PC-3 (cell line): ENCODE measurements around the gene GTPBP8. TPM values are rescaled to one million over a fixed set of nuclear protein-coding genes. Genes with fewer than 3 reads are reported as not detected.
A peak's percentile ranks its signal among the peaks of the same experiment; 100 is the strongest.

Experiments used
- ATAC-seq: fragments of 200-7000 bp; cut with Tn5 transposase; 2 replicates; pipeline ENCODE4 v1.9.1; 2020; ENCODE audit warnings: mild to moderate bottlenecking, moderate library complexity
- BruUV-seq: library from RNA; stranded (reverse); fragments of 400-500 nt; replicated peaks from 2 replicates; lab custom pipeline; 2021; lab: Mats Ljungman, UMichigan
- CTCF ChIA-PET: fragments of 300-600 bp; sonication (Branson Sonifier 250); formaldehyde crosslinking; loops from one replicate; lab custom pipeline; 2022; ENCODE audit warnings: antibody characterized with exemption; lab: Charles Lee
- POLR2A ChIA-PET: fragments of 300-600 bp; sonication (Branson Sonifier 250); formaldehyde crosslinking; loops from one replicate; lab custom pipeline; 2022; ENCODE audit warnings: antibody characterized with exemption; ENCODE audit not compliant: unreplicated experiment; lab: Charles Lee
- DNase-seq: peaks from one replicate; pipeline ENCODE4 v3.0.0-alpha.2; 2015
- H2AFZ ChIP-seq: fragments of 300-600 bp; sonication (generic); 2 replicates; pipeline ENCODE4 v1.6.0; 2016; ENCODE audit warnings: antibody characterized with exemption, low read length
- H3F3A ChIP-seq: fragments of 300-600 bp; sonication (generic); one replicate; pipeline ENCODE4 v1.6.0; 2017; ENCODE audit warnings: antibody characterized with exemption, low read length, control low read depth, mild to moderate bottlenecking; ENCODE audit not compliant: unreplicated experiment
- H3K27ac ChIP-seq: fragments of 300-600 bp; sonication (generic); 2 replicates; pipeline ENCODE4 v1.5.1; 2016; ENCODE audit warnings: mild to moderate bottlenecking, low read length
- H3K27me3 ChIP-seq: fragments of 300-600 bp; sonication (generic); 2 replicates; pipeline ENCODE4 v1.6.1; 2016; ENCODE audit warnings: low read length, mixed read lengths
- H3K36me3 ChIP-seq: fragments of 300-600 bp; sonication (generic); 2 replicates; pipeline ENCODE4 v1.6.1; 2016; ENCODE audit warnings: low read depth, mixed run types, low read length, mixed read lengths
- H3K4me1 ChIP-seq: fragments of 300-600 bp; sonication (generic); 2 replicates; pipeline ENCODE4 v1.5.1; 2016; ENCODE audit warnings: low read length; ENCODE audit not compliant: insufficient read depth
- H3K4me2 ChIP-seq: fragments of 300-600 bp; sonication (generic); 2 replicates; pipeline ENCODE4 v1.6.0; 2016; ENCODE audit warnings: low read length
- H3K4me3 ChIP-seq: fragments of 300-600 bp; sonication (generic); 2 replicates; pipeline ENCODE4 v1.5.1; 2016; ENCODE audit warnings: mild to moderate bottlenecking, low read length, mixed read lengths
- H3K79me2 ChIP-seq: fragments of 300-600 bp; sonication (generic); 2 replicates; pipeline ENCODE4 v1.6.1; 2017; ENCODE audit warnings: low read length, mixed read lengths
- H3K9ac ChIP-seq: fragments of 300-600 bp; sonication (generic); 2 replicates; pipeline ENCODE4 v1.6.0; 2016; ENCODE audit warnings: mild to moderate bottlenecking, low read length
- H3K9me2 ChIP-seq: fragments of 300-600 bp; sonication (generic); replicated peaks from 2 replicates; pipeline ENCODE4 v1.6.1; 2016; ENCODE audit warnings: mixed run types, low read length, mixed read lengths
- H3K9me3 ChIP-seq: fragments of 300-600 bp; sonication (generic); 2 replicates; pipeline ENCODE4 v1.6.1; 2016; ENCODE audit warnings: low read length, mixed read lengths
- H4K20me1 ChIP-seq: fragments of 300-600 bp; sonication (generic); 2 replicates; pipeline ENCODE4 v1.6.1; 2016; ENCODE audit warnings: low read length, mixed read lengths
- CTCF ChIP-seq: fragments of 300-600 bp; sonication (generic); conservative IDR thresholded peaks from 2 replicates; pipeline ENCODE4 v1.5.1; 2017; ENCODE audit warnings: antibody characterized with exemption, low read depth, mild to moderate bottlenecking, low read length
- EZH2 ChIP-seq: fragments of 300-600 bp; sonication (generic); IDR thresholded peaks from one replicate; pipeline ENCODE4 v1.6.1; 2017; ENCODE audit warnings: antibody characterized with exemption, mild to moderate bottlenecking, low read length; ENCODE audit not compliant: unreplicated experiment
- EZH2phosphoT487 ChIP-seq: fragments of 300-600 bp; sonication (generic); IDR thresholded peaks from 2 replicates; pipeline ENCODE4 v1.6.1; 2018; ENCODE audit warnings: mild to moderate bottlenecking, antibody characterized with exemption, low read length, borderline replicate concordance
- intact Hi-C: fragments of 100-400 bp; cut with micrococcal nuclease; formaldehyde crosslinking; loops from 2 replicates; pipeline ENCODE4 v1.9.0; 2023
- total RNA-seq: library from RNA; depleted of rRNA; stranded (reverse); fragments of >200 nt; gene quantifications from 2 replicates; pipeline ENCODE4 v1.2.3, GENCODE V29; 2014

Gene GTPBP8
- total RNA-seq, 1 experiment from 2014 or later: 63.8 TPM

DNA sequence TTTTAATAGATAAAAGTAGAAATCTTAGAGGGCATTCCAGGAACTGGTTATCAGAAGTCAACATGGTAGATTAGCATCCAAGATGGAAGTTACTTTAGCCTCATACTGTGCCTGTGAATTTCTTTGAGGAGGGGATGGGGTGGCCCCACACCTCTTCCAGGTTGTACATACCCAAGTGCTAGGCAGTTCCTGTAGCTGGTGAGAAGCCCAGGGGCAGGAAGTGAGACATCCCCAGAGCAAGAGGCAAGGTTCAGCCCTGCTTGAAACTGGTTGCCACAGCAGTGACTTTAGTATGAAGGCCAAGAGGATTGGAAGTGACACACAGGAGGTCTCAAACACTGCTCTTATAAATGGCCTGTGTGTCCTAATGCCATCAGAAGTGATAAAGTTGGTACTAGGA is 11.9 kb downstream of the GTPBP8 start:
- Histone ChIP-seq H3K79me2 (peaks cover 4% of the 10 kb centered on the region; the same call in 1 of the 2 replicates), H3K9me2 (no peaks in the 10 kb centered on the region), H2AFZ (no peak overlapping the region), H3F3A (no peaks in the 10 kb centered on the region), H4K20me1 (no peaks in the 10 kb centered on the region), H3K36me3 (peaks cover 83% of the 10 kb centered on the region), H3K9me3 (no peaks in the 10 kb centered on the region), H3K4me2 (no peak overlapping the region), H3K4me3 (no peak overlapping the region), H3K27ac (no peak overlapping the region), H3K9ac (no peak overlapping the region), H3K27me3 (no peaks in the 10 kb centered on the region), H3K4me1 (no peaks in the 10 kb centered on the region)
- ChIA-PET CTCF (no interaction called here), POLR2A (no interaction called here)
- ATAC-seq (peak; percentile 68), DNase-seq (peak; percentile 14)
- no TSS peak for BruUV-seq
- intact Hi-C loops: no loop called here
- TF ChIP-seq EZH2: no peak
- no peak for TF ChIP-seq EZH2phosphoT487
- no peak for TF ChIP-seq CTCF

- intact Hi-C loops: no loop called here
- POLR2A ChIA-PET: no interaction called here
- CTCF ChIA-PET: no interaction called here
Observed at GRCh38 chr3:113005611-113006010, 14.8 kb downstream of the GTPBP8 start.

More at GRCh38 chr3:113005611-113006010, 14.8 kb downstream of the GTPBP8 start:
- no TSS peak for BruUV-seq
- no peaks in the 10 kb centered on the region for H3K4me1 ChIP-seq
- no peak overlapping the region for H2AFZ ChIP-seq
- H3K9me3 ChIP-seq: no peaks in the 10 kb centered on the region
- no peak overlapping the region for H3K4me2 ChIP-seq
- DNase-seq (no peak), ATAC-seq (no peak)
- H3K9ac ChIP-seq: no peak overlapping the region
- H3K9me2 ChIP-seq: no peaks in the 10 kb centered on the region
- no peak overlapping the region for H3K4me3 ChIP-seq
- no peak overlapping the region for H3K27ac ChIP-seq
- H3K79me2 ChIP-seq: peaks cover 13% of the 10 kb centered on the region
- no peaks in the 10 kb centered on the region for H3K27me3 ChIP-seq
- H4K20me1 ChIP-seq: no peaks in the 10 kb centered on the region
- no peaks in the 10 kb centered on the region for H3F3A ChIP-seq
- TF ChIP-seq EZH2 (no peak), CTCF (no peak), EZH2phosphoT487 (no peak)
- H3K36me3 ChIP-seq: peaks cover 88% of the 10 kb centered on the region
